H1 (cell line): ENCODE results near the gene TMEM269. TPM values are rescaled to one million over a fixed set of nuclear protein-coding genes. Genes with fewer than 3 reads are reported as not detected.

Experiments
- ASH2L ChIP-seq: fragments of 200-600, 300-600 bp; sonication (generic); IDR thresholded peaks from one replicate; pipeline ENCODE4 v1.7.1; 2017; ENCODE audit warnings: low read length
- MAFK ChIP-seq: IDR thresholded peaks from 2 replicates; pipeline ENCODE4 v1.6.1; 2012; ENCODE audit warnings: low read depth, mild to moderate bottlenecking, improper control_type of control experiment, low read length
- polyA plus RNA-seq, 7 experiments: library from polyadenylated mRNA; depleted of rRNA in 3 of 7; stranded (reverse) in 5 of 7; unstranded in 2 of 7; fragments of >200 nt in 5 of 7; fragments of 200-250 nt in 2 of 7; gene quantifications; 1 replicate in 5 of 7; 2 replicates in 1 of 7; 4 replicates in 1 of 7; pipeline versions ENCODE4 v1.2.1 to v1.2.3, GENCODE V29; 2011 to 2013; ENCODE audit warnings: missing spikeins in 2 of 7, mixed read lengths in 2 of 7
- total RNA-seq: library from RNA; stranded (reverse); fragmentation: NEBNext Ultra II Directional; extraction: Animal tissue kit (Norgen Biotek cat#: 25700); gene quantifications from 2 replicates; pipeline ENCODE4 v1.2.1, GENCODE V29; 2021

TMEM269 gene
- total and polyA plus RNA-seq, 2 of the 8 experiments (the other 6 are each of a cell fraction or from before 2014, with no cell fraction given): 0.14 to 0.35 TPM

DNA sequence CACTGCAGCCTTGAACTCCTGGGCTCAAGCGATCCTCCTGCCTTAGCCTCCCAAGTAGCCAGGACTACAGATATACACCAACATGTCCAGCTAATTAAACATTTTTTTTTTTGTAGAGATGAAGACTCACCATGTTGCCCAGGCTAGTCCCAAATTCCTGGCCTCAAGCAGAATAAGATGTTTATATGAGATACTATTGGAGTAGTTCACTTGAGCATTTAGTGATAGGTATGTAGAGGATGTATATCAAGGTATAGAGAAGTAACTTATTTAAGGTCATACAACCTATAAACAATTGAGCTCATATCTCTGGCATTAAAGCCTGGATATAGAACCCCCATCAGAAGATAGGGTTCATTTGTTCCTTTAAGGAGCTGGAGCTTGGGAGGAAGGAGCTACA lies 4.6 kb upstream of the TMEM269 start (continued):
- TF ChIP-seq MAFK: no peak
- no peak for TF ChIP-seq ASH2L
